GM23338 (cell line): ENCODE results near the gene TMEM185B. TPM values are rescaled to one million over a fixed set of nuclear protein-coding genes. Genes with fewer than 3 reads are reported as not detected.

Experiments used
- ATAC-seq: fragments of 200-7000 bp; cut with Tn5 transposase; 3 replicates; pipeline ENCODE4 v1.9.1; 2020
- DNase-seq: peaks from one replicate; pipeline ENCODE4 v3.0.0-alpha.2; 2015; ENCODE audit warnings: low spot score
- H2AFZ ChIP-seq: fragments of 200-600 bp; sonication (generic); 2 replicates; pipeline ENCODE4 v1.8.0; 2016; ENCODE audit warnings: antibody characterized with exemption, mild to moderate bottlenecking, moderate library complexity
- H3F3A ChIP-seq: fragments of 200-600 bp; sonication (generic); replicated peaks from 2 replicates; pipeline ENCODE4 v1.8.0; 2017; ENCODE audit warnings: antibody characterized with exemption, mixed run types, low read depth
- H3K27ac ChIP-seq: fragments of 200-600 bp; sonication (generic); 2 replicates; pipeline ENCODE4 v1.6.1; 2016; ENCODE audit warnings: low read depth
- H3K27me3 ChIP-seq: fragments of 200-600 bp; sonication (generic); 2 replicates; pipeline ENCODE4 v1.8.0; 2016; ENCODE audit warnings: mild to moderate bottlenecking, mixed run types, moderate library complexity; ENCODE audit not compliant: insufficient read depth
- H3K36me3 ChIP-seq: fragments of 200-600 bp; sonication (generic); 2 replicates; pipeline ENCODE4 v1.8.0; 2016; ENCODE audit warnings: mild to moderate bottlenecking; ENCODE audit not compliant: insufficient read depth
- H3K4me1 ChIP-seq: fragments of 200-600 bp; sonication (generic); 2 replicates; pipeline ENCODE4 v1.8.0; 2016; ENCODE audit warnings: mild to moderate bottlenecking, moderate library complexity; ENCODE audit not compliant: insufficient read depth
- H3K4me2 ChIP-seq: fragments of 200-600 bp; sonication (generic); 2 replicates; pipeline ENCODE4 v1.7.1; 2017; ENCODE audit warnings: mixed run types
- H3K4me3 ChIP-seq: fragments of 200-600 bp; sonication (generic); 2 replicates; pipeline ENCODE4 v1.6.1; 2016; ENCODE audit warnings: mixed run types
- H3K79me2 ChIP-seq: fragments of 200-600 bp; sonication (generic); replicated peaks from 2 replicates; pipeline ENCODE4 v1.8.0; 2017; ENCODE audit warnings: mild to moderate bottlenecking; ENCODE audit not compliant: insufficient read depth
- H3K9me2 ChIP-seq: fragments of 200-600 bp; sonication (generic); 2 replicates; pipeline ENCODE4 v1.8.0; 2017; ENCODE audit not compliant: insufficient read depth
- H4K20me1 ChIP-seq: fragments of 200-600 bp; sonication (generic); replicated peaks from 2 replicates; pipeline ENCODE4 v1.8.0; 2017; ENCODE audit warnings: mild to moderate bottlenecking; ENCODE audit not compliant: insufficient read depth
- H3K27ac Mint-ChIP-seq: 2 replicates; pipeline ENCODE4 v1.8.0; 2020; ENCODE audit warnings: inconsistent platforms, mild to moderate bottlenecking, moderate library complexity, mixed read lengths
- H3K27me3 Mint-ChIP-seq: 3 replicates; pipeline ENCODE4 v1.8.0; 2022; ENCODE audit warnings: low read depth, mild to moderate bottlenecking, moderate library complexity, mixed read lengths, inconsistent platforms; ENCODE audit not compliant: insufficient read depth, poor library complexity
- H3K36me3 Mint-ChIP-seq: 3 replicates; pipeline ENCODE4 v1.8.0; 2021; ENCODE audit warnings: low read depth, mild to moderate bottlenecking, inconsistent platforms, moderate library complexity, mixed read lengths
- H3K4me1 Mint-ChIP-seq: 3 replicates; pipeline ENCODE4 v1.8.0; 2020; ENCODE audit warnings: mild to moderate bottlenecking, inconsistent platforms, mixed read lengths
- H3K4me3 Mint-ChIP-seq: 3 replicates; pipeline ENCODE4 v1.8.0; 2021; ENCODE audit warnings: moderate library complexity, mild to moderate bottlenecking, inconsistent platforms, mixed read lengths
- H3K9me3 Mint-ChIP-seq: 3 replicates; pipeline ENCODE4 v1.8.0; 2020; ENCODE audit warnings: moderate library complexity, mild to moderate bottlenecking, inconsistent platforms, mixed read lengths
- CREB1 ChIP-seq: fragments of 250-450 bp; sonication (Bioruptor Pico); IDR thresholded peaks from 2 replicates; pipeline ENCODE4 v1.5.0; 2020; ENCODE audit warnings: low read depth, mild to moderate bottlenecking, moderate library complexity
- EZH2 ChIP-seq: fragments of 200-600 bp; sonication (generic); IDR thresholded peaks from one replicate; pipeline ENCODE4 v1.8.0; 2017; ENCODE audit warnings: antibody characterized with exemption, mild to moderate bottlenecking, low read depth; ENCODE audit not compliant: unreplicated experiment
- EZH2phosphoT487 ChIP-seq: fragments of 200-600 bp; sonication (generic); IDR thresholded peaks from one replicate; pipeline ENCODE4 v1.8.1; 2018; ENCODE audit warnings: antibody characterized with exemption; ENCODE audit not compliant: unreplicated experiment
- POLR2AphosphoS5 ChIP-seq: IDR thresholded peaks from 2 replicates; pipeline ENCODE4 v1.6.1; 2016; ENCODE audit warnings: antibody characterized with exemption, low read depth
- polyA plus RNA-seq: library from polyadenylated mRNA; unstranded; fragments of >200 nt; fragmentation: Nextera tagmentation; extraction: Ambion mirVana; gene quantifications from 2 replicates; pipeline ENCODE4 v1.2.1, GENCODE V29; 2016
- small RNA-seq: library from RNA; depleted of rRNA; stranded (forward); fragments of <200 nt; gene quantifications from one replicate; pipeline ENCODE3, GENCODE V24; 2014; ENCODE audit warnings: low replicate concordance
- total RNA-seq: library from RNA; depleted of rRNA; stranded (reverse); fragments of >200 nt; shearing (Covaris generic); gene quantifications from 2 replicates; pipeline ENCODE4 v1.2.3, GENCODE V29; 2014; rRNA removed
- TF ChIP-seq, protein P1 (sequence below): fragments of 250-450 bp; sonication (Bioruptor Pico); IDR thresholded peaks from 2 replicates; pipeline ENCODE4 v1.5.0; 2020; ENCODE audit warnings: mild to moderate bottlenecking, moderate library complexity
- TF ChIP-seq, protein P2 (sequence below), 2 experiments: fragments of 200-600 bp in 1 of 2; sonication (generic) in 1 of 2; conservative IDR thresholded peaks; 2 replicates each; pipeline versions ENCODE4 v1.5.1 to v1.6.1; 2016 to 2017; ENCODE audit warnings: antibody characterized with exemption in 2 of 2, low read depth in 2 of 2, mild to moderate bottlenecking in 2 of 2, moderate library complexity in 1 of 2

Gene TMEM185B
- total and polyA plus RNA-seq, 2 experiments from 2014 or later: 3.9 to 24.4 TPM

DNA sequence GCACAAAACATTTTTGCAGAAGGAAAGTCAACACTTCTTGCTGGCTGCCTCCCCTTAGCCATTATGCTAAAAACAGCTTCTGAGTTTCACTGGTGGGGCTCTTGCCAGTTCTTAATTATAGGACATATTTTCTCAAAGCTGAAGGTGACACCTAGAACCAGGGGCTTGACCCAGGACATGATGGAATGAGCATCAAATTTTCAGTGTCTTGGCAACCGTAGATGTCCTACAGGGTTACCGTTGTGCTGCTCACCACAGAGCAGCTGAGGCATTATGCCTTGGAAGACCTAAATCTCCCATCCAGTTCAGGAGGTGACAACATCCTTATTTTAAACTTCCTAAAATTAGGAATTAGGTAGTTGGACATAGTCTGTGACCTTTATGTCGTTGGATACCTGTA lies 46.7 kb downstream of the TMEM185B start (continued):
- TF ChIP-seq EZH2 (no peak), POLR2AphosphoS5 (no peak)
- TF ChIP-seq, protein P1, sequence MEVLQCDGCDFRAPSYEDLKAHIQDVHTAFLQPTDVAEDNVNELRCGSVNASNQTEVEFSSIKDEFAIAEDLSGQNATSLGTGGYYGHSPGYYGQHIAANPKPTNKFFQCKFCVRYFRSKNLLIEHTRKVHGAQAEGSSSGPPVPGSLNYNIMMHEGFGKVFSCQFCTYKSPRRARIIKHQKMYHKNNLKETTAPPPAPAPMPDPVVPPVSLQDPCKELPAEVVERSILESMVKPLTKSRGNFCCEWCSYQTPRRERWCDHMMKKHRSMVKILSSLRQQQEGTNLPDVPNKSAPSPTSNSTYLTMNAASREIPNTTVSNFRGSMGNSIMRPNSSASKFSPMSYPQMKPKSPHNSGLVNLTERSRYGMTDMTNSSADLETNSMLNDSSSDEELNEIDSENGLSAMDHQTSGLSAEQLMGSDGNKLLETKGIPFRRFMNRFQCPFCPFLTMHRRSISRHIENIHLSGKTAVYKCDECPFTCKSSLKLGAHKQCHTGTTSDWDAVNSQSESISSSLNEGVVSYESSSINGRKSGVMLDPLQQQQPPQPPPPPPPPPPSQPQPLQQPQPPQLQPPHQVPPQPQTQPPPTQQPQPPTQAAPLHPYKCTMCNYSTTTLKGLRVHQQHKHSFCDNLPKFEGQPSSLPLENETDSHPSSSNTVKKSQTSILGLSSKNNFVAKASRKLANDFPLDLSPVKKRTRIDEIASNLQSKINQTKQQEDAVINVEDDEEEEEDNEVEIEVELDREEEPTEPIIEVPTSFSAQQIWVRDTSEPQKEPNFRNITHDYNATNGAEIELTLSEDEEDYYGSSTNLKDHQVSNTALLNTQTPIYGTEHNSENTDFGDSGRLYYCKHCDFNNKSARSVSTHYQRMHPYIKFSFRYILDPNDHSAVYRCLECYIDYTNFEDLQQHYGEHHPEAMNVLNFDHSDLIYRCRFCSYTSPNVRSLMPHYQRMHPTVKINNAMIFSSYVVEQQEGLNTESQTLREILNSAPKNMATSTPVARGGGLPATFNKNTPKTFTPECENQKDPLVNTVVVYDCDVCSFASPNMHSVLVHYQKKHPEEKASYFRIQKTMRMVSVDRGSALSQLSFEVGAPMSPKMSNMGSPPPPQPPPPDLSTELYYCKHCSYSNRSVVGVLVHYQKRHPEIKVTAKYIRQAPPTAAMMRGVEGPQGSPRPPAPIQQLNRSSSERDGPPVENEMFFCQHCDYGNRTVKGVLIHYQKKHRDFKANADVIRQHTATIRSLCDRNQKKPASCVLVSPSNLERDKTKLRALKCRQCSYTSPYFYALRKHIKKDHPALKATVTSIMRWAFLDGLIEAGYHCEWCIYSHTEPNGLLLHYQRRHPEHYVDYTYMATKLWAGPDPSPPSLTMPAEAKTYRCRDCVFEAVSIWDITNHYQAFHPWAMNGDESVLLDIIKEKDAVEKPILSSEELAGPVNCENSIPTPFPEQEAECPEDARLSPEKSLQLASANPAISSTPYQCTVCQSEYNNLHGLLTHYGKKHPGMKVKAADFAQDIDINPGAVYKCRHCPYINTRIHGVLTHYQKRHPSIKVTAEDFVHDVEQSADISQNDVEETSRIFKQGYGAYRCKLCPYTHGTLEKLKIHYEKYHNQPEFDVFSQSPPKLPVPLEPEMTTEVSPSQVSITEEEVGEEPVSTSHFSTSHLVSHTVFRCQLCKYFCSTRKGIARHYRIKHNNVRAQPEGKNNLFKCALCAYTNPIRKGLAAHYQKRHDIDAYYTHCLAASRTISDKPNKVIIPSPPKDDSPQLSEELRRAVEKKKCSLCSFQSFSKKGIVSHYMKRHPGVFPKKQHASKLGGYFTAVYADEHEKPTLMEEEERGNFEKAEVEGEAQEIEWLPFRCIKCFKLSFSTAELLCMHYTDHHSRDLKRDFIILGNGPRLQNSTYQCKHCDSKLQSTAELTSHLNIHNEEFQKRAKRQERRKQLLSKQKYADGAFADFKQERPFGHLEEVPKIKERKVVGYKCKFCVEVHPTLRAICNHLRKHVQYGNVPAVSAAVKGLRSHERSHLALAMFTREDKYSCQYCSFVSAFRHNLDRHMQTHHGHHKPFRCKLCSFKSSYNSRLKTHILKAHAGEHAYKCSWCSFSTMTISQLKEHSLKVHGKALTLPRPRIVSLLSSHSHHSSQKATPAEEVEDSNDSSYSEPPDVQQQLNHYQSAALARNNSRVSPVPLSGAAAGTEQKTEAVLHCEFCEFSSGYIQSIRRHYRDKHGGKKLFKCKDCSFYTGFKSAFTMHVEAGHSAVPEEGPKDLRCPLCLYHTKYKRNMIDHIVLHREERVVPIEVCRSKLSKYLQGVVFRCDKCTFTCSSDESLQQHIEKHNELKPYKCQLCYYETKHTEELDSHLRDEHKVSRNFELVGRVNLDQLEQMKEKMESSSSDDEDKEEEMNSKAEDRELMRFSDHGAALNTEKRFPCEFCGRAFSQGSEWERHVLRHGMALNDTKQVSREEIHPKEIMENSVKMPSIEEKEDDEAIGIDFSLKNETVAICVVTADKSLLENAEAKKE (CRISPR knock-in tag): no peak

DNA sequence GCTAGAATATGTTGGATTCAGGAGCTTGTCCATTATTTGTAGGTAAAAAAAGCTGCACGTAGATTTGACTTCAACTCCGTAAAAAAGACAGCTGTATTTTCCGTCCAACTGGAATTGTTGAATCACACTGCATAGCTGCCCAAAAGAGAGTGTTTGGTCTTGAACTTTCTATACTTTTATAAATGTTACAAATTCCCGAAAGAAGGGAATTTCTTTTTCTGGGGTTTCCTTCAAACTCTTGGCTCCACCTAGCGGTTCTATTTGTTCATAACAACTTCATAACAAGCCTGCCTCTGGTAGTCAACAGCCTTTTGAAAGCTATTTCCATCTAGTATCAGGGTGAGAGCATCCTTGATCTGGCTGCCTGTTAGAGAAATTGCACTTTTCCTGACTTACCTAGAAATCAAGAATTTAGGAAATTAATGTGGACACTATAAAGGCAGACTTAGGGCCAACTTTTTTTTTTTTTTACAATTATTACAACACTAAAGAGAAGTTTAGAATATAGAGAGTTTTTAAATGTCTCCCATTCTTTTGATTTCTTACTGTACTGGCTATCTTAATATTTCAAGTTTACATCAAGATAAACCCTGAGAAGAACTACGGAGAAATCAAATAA lies 48.1 kb downstream of the TMEM185B start:
- Histone ChIP-seq H3K79me2 (no peaks in the 10 kb centered on the region), H3K9me2 (no peaks in the 10 kb centered on the region), H3F3A (no peaks in the 10 kb centered on the region), H3K27me3 (no peaks in the 10 kb centered on the region), H3K36me3 (no peaks in the 10 kb centered on the region), H3K27ac (no peak overlapping the region), H2AFZ (no peak overlapping the region), H3K4me1 (no peaks in the 10 kb centered on the region), H3K4me3 (no peak overlapping the region), H3K4me2 (no peak overlapping the region), H4K20me1 (no peaks in the 10 kb centered on the region)
- Mint-ChIP-seq H3K4me1 (peaks cover 23% of the 10 kb centered on the region; the same call in 2 of the 3 replicates), H3K27me3 (peaks cover 3% of the 10 kb centered on the region), H3K9me3 (no peaks in the 10 kb centered on the region), H3K4me3 (no peak overlapping the region), H3K36me3 (no peaks in the 10 kb centered on the region), H3K27ac (no peak overlapping the region; the same call in 1 of the 2 replicates)
- TF ChIP-seq, protein P2, sequence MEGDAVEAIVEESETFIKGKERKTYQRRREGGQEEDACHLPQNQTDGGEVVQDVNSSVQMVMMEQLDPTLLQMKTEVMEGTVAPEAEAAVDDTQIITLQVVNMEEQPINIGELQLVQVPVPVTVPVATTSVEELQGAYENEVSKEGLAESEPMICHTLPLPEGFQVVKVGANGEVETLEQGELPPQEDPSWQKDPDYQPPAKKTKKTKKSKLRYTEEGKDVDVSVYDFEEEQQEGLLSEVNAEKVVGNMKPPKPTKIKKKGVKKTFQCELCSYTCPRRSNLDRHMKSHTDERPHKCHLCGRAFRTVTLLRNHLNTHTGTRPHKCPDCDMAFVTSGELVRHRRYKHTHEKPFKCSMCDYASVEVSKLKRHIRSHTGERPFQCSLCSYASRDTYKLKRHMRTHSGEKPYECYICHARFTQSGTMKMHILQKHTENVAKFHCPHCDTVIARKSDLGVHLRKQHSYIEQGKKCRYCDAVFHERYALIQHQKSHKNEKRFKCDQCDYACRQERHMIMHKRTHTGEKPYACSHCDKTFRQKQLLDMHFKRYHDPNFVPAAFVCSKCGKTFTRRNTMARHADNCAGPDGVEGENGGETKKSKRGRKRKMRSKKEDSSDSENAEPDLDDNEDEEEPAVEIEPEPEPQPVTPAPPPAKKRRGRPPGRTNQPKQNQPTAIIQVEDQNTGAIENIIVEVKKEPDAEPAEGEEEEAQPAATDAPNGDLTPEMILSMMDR (conservative IDR thresholded peaks at IDR 0.05; ENCODE audit: low read depth in 2 of 2): peak; percentile 65 to 87
- TF ChIP-seq CREB1 (no peak), EZH2phosphoT487 (no peak), POLR2AphosphoS5 (no peak)
- DNase-seq (peak; percentile 87), ATAC-seq (peak; percentile 21; the same call in 2 of the 3 replicates)

Small RNA genes lying within 50 kb of the gene (small RNA-seq; reads per million reads assigned to genes)
- gene MTND4LP14: not detected
- not detected for gene RF00019

Other genes starting within 250 kb of the TMEM185B start
- 35.4 and 35.5 TPM in 2 replicates for gene EPB41L5, start 210.3 kb downstream of the TMEM185B start, total RNA-seq
- 13.9 and 15.5 TPM in 2 replicates for gene EPB41L5, start 210.3 kb downstream of the TMEM185B start, polyA plus RNA-seq
- 16.4 and 17.4 TPM in 2 replicates for gene RALB, start 29.5 kb upstream of the TMEM185B start, total RNA-seq
- gene RALB, start 29.5 kb upstream of the TMEM185B start, polyA plus RNA-seq: 15.2 and 16.2 TPM in 2 replicates
- gene INHBB, start 122.7 kb upstream of the TMEM185B start, total RNA-seq: 0.16 and 0.21 TPM in 2 replicates
- 0.16 TPM in 1 of 2 replicates, not detected in the other for gene INHBB, start 122.7 kb upstream of the TMEM185B start, polyA plus RNA-seq